ENCODE measurements around the gene ZGRF1. TPM values are rescaled to one million over a fixed set of nuclear protein-coding genes. Genes with fewer than 3 reads are reported as not detected.
"Not testable (repeated sequence)": the region's sequence is repeated elsewhere in the genome, so short reads cannot be mapped to it uniquely, and the experiment has no call there.

The ZGRF1 gene
- polyA plus RNA-seq, 2 of the 4 experiments (the other 2 are of a cell fraction), result 5.4 to 7.4 TPM

DNA sequence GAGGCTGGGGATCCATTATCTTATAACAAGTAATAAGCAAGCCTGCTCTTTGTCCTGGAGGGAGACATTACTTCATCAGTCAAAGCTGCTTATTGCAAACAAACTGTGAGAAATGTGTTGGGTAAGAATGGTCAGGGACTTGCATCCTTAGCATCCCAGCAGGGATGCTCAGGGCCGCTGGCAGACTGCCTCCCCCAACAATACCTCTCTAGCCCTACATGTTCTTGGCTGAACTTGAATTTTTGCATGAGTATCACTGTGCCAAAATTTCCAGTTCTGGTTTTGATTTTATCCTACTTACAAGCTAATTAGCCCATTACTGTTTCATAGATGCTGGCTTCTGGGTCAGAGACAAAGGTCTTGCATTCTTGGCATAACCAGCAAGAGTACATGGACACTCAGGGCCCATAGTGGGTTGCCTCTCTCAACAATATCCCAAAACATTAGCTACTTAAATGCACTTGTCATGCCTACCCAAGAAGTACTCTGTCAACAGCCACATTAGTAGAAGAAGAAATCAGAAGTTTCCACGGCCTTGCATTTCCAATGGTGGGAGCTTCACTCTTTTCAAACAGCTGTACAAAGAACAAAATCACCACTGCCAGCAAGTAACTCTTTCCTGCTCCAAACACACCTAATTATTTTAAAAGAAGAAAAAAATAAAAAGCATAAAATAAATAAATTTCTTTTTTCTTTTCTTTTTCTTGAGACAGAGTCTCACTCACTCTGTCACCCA, 78.9 kb downstream of the ZGRF1 start:
- Histone ChIP-seq H3K27ac (no peak overlapping the region), H3K9me3 (no peaks in the 10 kb centered on the region), H3K4me2 (no peak overlapping the region), H3K4me3 (no peak overlapping the region), H3K4me1 (peaks cover 6% of the 10 kb centered on the region; the same call in 1 of the 3 replicates)
- ATAC-seq (no peak), FAIRE-seq (no peak), DNase-seq (ENCODE audit: low read depth in 1 of 2, low spot score in 1 of 2) (no peak)
- ChIA-PET CTCF (interaction anchor here (2.0 kb wide), 1 partner anchor 34 kb away, joined by 5 read pairs; no protein-coding TSS in a partner anchor), POLR2A (interaction anchor here (0.6 kb wide), 1 partner anchor 261 kb away, joined by 4 read pairs; the partner anchor contains the start of gene ALPK1)
- TF ChIP-seq FOSL2 (IDR thresholded peaks at IDR 0.05), result no peak
- TF ChIP-seq FOSL2 (CRISPR knock-in tag; IDR thresholded peaks at IDR 0.05), result no peak
- no peak for TF ChIP-seq ZSCAN20 (CRISPR knock-in tag; IDR thresholded peaks at IDR 0.05)
- TF ChIP-seq ELK1 (IDR thresholded peaks at IDR 0.05; ENCODE audit: low read depth, low read length), result no peak
- no peak for TF ChIP-seq MAZ (IDR thresholded peaks at IDR 0.05; ENCODE audit: borderline replicate concordance, low read depth, low read length)
- TF ChIP-seq KDM1A (IDR thresholded peaks at IDR 0.05; ENCODE audit: low read depth), result no peak
- TF ChIP-seq JUNB (IDR thresholded peaks at IDR 0.05), result no peak
- TF ChIP-seq HEYL (CRISPR knock-in tag; IDR thresholded peaks at IDR 0.05), result no peak
- no peak for TF ChIP-seq NPAS2 (CRISPR knock-in tag; IDR thresholded peaks at IDR 0.05; ENCODE audit: borderline replicate concordance)
- no peak for TF ChIP-seq CHD2 (IDR thresholded peaks at IDR 0.05; ENCODE audit: low read length, partially characterized antibody)
- TF ChIP-seq RARB (CRISPR knock-in tag; IDR thresholded peaks at IDR 0.05), result no peak
- TF ChIP-seq MAFK (IDR thresholded peaks at IDR 0.05; ENCODE audit: partially characterized antibody), result no peak
- WGBS (ENCODE audit: missing lambda C conversion rate), result 91% methylated on average over 2 of the region's 2 CpGs

DNA sequence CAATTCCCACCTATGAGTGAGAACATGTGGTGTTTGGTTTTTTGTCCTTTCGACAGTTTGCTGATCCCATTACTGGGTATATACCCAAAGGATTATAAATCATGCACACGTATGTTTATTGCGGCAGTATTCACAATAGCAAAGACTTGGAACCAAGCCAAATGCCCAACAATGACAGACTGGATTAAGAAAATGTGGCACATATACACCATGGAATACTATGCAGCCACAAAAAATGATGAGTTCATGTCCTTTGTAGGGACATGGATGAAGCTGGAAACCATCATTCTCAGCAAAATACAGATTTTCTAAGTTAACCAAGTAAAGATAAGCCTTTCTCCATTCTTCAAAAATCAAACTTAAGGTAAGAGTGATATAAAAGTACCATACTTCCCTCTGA, 82.4 kb downstream of the ZGRF1 start:
- POLR2A ChIA-PET; FAIRE-seq; H3K27ac ChIP-seq; H3K4me3 ChIP-seq; H3K9me3 ChIP-seq; H3K4me2 ChIP-seq; DNase-seq (ENCODE audit: low read depth in 1 of 2, low spot score in 1 of 2); ATAC-seq: not testable (repeated sequence)
- WGBS (ENCODE audit: missing lambda C conversion rate), result 83% methylated on average over 2 of the region's 3 CpGs
- CTCF ChIA-PET, result interaction anchor here (1.1 kb wide), 1 partner anchor 30 kb away, joined by 3 read pairs; no protein-coding TSS in a partner anchor
- H3K4me1 ChIP-seq, result peaks cover 14% of the 10 kb centered on the region; the same call in 2 of the 3 replicates

DNA sequence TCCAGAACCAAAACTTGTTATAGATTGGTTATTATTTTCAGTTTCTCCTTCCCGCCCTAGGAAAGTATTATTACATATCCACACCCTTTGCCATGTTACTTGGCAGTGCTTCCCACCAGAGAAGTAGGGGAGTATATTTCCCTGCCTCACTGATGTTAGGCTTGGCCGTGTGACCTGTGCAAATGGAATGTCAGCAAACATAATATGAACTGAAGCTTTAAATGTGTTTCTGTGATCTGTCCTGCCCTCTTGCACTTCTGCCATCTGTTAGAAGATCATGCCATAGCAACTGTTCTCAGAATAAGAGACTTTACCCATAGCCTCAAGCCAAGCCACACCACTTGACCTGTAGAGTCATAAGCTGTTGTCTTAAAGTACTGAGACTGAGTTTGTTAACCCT, 84.0 kb downstream of the ZGRF1 start:
- peak in 1 of 2 experiments; percentile 32 for DNase-seq (ENCODE audit: low read depth in 1 of 2, low spot score in 1 of 2)
- CTCF ChIA-PET, result no interaction called here
- Histone ChIP-seq H3K4me3 (no peak overlapping the region), H3K4me2 (peak overlapping the region; percentile 6; the same call in 1 of the 3 replicates), H3K9me3 (no peaks in the 10 kb centered on the region), H3K27ac (peak overlapping the region in 1 of 2 experiments; percentile 28; a peak in 1 of 6 replicates), H3K4me1 (peaks cover 14% of the 10 kb centered on the region; the same call in 2 of the 3 replicates)
- POLR2A ChIA-PET, result no interaction called here
- ATAC-seq, result peak; percentile 54 to 72; a peak in 4 of 6 replicates
- no peak for FAIRE-seq
- WGBS (ENCODE audit: missing lambda C conversion rate), result 40% methylated on average over 2 of the region's 2 CpGs
- TF ChIP-seq EHMT2 (IDR thresholded peaks at IDR 0.05; ENCODE audit: low read depth) (no peak), NR3C1 (IDR thresholded peaks at IDR 0.05) (no peak), CBX2 (IDR thresholded peaks at IDR 0.05; ENCODE audit: borderline replicate concordance, low read depth) (no peak), ELK1 (IDR thresholded peaks at IDR 0.05; ENCODE audit: low read depth, low read length) (no peak), HES2 (IDR thresholded peaks at IDR 0.05) (no peak), HEYL (CRISPR knock-in tag; IDR thresholded peaks at IDR 0.05) (no peak), POLR2A (IDR thresholded peaks at IDR 0.05; ENCODE audit: low read length) (no peak), ZC3H11A (IDR thresholded peaks at IDR 0.05) (no peak), EHF (CRISPR knock-in tag; IDR thresholded peaks at IDR 0.05) (no peak), BHLHE40 (IDR thresholded peaks at IDR 0.05; ENCODE audit: low read depth, low read length) (no peak), EP300 (IDR thresholded peaks at IDR 0.05) (no peak), SMC3 (IDR thresholded peaks at IDR 0.05) (no peak), HOXB5 (CRISPR knock-in tag; IDR thresholded peaks at IDR 0.05) (no peak), SREBF2 (IDR thresholded peaks at IDR 0.05) (no peak), MAFK (IDR thresholded peaks at IDR 0.05; ENCODE audit: partially characterized antibody) (no peak), KDM5A (IDR thresholded peaks at IDR 0.05) (no peak), JUN (IDR thresholded peaks at IDR 0.05) (no peak), BCL3 (IDR thresholded peaks at IDR 0.05) (no peak)
- TF ChIP-seq, protein P1, sequence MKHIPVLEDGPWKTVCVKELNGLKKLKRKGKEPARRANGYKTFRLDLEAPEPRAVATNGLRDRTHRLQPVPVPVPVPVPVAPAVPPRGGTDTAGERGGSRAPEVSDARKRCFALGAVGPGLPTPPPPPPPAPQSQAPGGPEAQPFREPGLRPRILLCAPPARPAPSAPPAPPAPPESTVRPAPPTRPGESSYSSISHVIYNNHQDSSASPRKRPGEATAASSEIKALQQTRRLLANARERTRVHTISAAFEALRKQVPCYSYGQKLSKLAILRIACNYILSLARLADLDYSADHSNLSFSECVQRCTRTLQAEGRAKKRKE (CRISPR knock-in tag; IDR thresholded peaks at IDR 0.05; ENCODE audit: low read depth), result no peak

Measured in A549 (cell line).